ENCODE data around the gene SMIM36. TPM values are rescaled to one million over a fixed set of nuclear protein-coding genes. Genes with fewer than 3 reads are reported as not detected.

Gene SMIM36
- total RNA-seq, 2 experiments from 2014 or later: not detected

GRCh38 chr17:55444471-55445441 is 66.5 kb downstream of the SMIM36 start:
- H3K4me1 Mint-ChIP-seq: peaks cover 3% of the 10 kb centered on the region
- DNase-seq: no peak
- no peak overlapping the region for H3K4me3 Mint-ChIP-seq
- H3K36me3 Mint-ChIP-seq: no peaks in the 10 kb centered on the region
- peaks cover 5% of the 10 kb centered on the region for H3K27me3 Mint-ChIP-seq
- no peak for ATAC-seq
- H3K9me3 Mint-ChIP-seq (ENCODE audit: low read depth): no peaks in the 10 kb centered on the region
- CTCF ChIA-PET: no interaction called here
- H3K27ac Mint-ChIP-seq: no peak overlapping the region

DNA sequence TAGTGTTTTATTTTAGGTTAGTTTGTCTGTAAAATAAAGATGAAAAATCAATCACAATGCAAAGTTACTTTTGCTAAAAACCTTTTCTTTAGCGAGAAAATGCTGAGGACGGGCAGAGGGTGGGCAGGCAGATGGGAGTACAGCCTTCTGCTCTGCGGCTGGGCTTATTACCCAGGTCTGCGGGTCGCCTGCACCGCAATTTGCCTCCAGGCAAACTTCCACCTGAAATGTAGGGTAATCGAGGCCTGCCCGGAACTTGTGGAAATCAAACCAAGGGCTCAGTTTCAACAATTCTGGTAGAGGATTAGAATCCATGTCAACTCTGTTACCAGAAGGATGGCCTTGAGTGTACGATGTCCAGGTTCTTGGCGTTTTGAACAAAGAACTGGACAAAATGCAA is 67.3 kb downstream of the SMIM36 start:
- no peak overlapping the region for H3K4me3 Mint-ChIP-seq
- peaks cover 2% of the 10 kb centered on the region for H3K27me3 Mint-ChIP-seq
- H3K4me1 Mint-ChIP-seq: peaks cover 3% of the 10 kb centered on the region
- DNase-seq: no peak
- CTCF ChIA-PET: no interaction called here
- no peak for ATAC-seq
- H3K36me3 Mint-ChIP-seq: no peaks in the 10 kb centered on the region
- H3K9me3 Mint-ChIP-seq (ENCODE audit: low read depth): no peaks in the 10 kb centered on the region
- no peak overlapping the region for H3K27ac Mint-ChIP-seq

GRCh38 chr17:55442953-55443683 is 68.1 kb downstream of the SMIM36 start:
- Mint-ChIP-seq H3K4me1 (peaks cover 3% of the 10 kb centered on the region), H3K27me3 (peaks cover 2% of the 10 kb centered on the region), H3K9me3 (ENCODE audit: low read depth) (no peaks in the 10 kb centered on the region), H3K27ac (no peak overlapping the region), H3K36me3 (no peaks in the 10 kb centered on the region), H3K4me3 (no peak overlapping the region)
- no peak for ATAC-seq
- CTCF ChIA-PET: no interaction called here
- DNase-seq: no peak

GRCh38 chr17:55442462-55442861 is 68.8 kb downstream of the SMIM36 start:
- CTCF ChIA-PET: no interaction called here
- DNase-seq (no peak), ATAC-seq (no peak)
- Mint-ChIP-seq H3K36me3 (no peaks in the 10 kb centered on the region), H3K9me3 (ENCODE audit: low read depth) (no peaks in the 10 kb centered on the region), H3K27me3 (peaks cover 2% of the 10 kb centered on the region), H3K4me3 (no peak overlapping the region), H3K27ac (no peak overlapping the region), H3K4me1 (peaks cover 3% of the 10 kb centered on the region)

DNA sequence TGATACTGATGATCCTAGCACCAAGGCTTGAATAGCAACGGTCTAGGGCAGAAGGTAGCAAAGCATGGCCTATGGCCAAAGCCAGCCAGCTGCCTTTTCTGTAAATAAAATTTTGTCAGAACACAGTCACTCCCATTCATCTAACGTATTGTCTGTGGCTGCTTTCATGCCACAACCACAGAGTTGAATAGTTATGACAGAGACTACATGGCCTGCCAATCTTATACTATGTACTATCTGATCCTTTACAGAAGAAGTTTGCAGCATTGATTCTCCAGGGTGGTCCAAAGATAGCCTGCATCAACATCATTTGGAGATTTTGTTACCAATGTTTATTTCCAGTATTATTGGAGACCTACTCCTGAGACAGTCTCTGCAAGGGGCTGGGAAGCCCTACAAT is 69.7 kb downstream of the SMIM36 start:
- Mint-ChIP-seq H3K4me3 (no peak overlapping the region), H3K27ac (no peak overlapping the region), H3K36me3 (no peaks in the 10 kb centered on the region), H3K4me1 (peaks cover 10% of the 10 kb centered on the region), H3K27me3 (peaks cover 2% of the 10 kb centered on the region), H3K9me3 (ENCODE audit: low read depth) (no peaks in the 10 kb centered on the region)
- peak; percentile 23 for ATAC-seq
- DNase-seq: no peak
- CTCF ChIA-PET: no interaction called here

- CTCF ChIA-PET: no interaction called here
- Mint-ChIP-seq H3K9me3 (ENCODE audit: low read depth) (no peaks in the 10 kb centered on the region), H3K27me3 (peaks cover 7% of the 10 kb centered on the region), H3K27ac (no peak overlapping the region), H3K36me3 (no peaks in the 10 kb centered on the region), H3K4me3 (no peak overlapping the region), H3K4me1 (peaks cover 10% of the 10 kb centered on the region)
- no peak for ATAC-seq
- DNase-seq: no peak
Measured at GRCh38 chr17:55440391-55440790, 70.9 kb downstream of the SMIM36 start.

DNA sequence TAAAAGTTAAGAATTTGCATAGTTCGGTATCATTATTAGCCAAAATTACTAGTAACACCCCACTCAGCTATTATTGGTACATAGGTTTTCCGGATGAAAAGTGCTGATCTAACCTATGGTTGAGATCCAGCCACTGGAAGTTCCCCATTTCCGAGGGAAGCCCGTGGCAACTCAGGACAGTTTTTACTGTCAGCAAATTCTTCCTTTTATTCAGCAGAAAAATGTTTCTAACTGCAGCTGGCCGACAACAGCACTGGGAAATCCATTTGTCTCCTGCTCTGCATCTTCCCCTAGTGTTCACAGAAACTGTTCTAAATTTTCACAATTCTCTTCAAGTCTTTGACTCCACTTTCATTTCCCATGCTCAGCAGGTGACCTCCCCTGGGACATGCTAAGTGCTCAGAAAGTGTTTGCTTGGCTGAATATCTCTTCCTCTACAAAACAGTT is 74.1 kb downstream of the SMIM36 start:
- H3K4me1 Mint-ChIP-seq: peaks cover 27% of the 10 kb centered on the region
- no peak for DNase-seq
- H3K4me3 Mint-ChIP-seq: no peak overlapping the region
- H3K27me3 Mint-ChIP-seq: peaks cover 7% of the 10 kb centered on the region
- no peak for ATAC-seq
- H3K27ac Mint-ChIP-seq: no peak overlapping the region
- no peaks in the 10 kb centered on the region for H3K36me3 Mint-ChIP-seq
- H3K9me3 Mint-ChIP-seq (ENCODE audit: low read depth): no peaks in the 10 kb centered on the region
- CTCF ChIA-PET: interaction anchor here (1.1 kb wide), 1 partner anchor 15 kb away, joined by 3 read pairs; no protein-coding TSS in a partner anchor

GRCh38 chr17:55436224-55437158 is 74.8 kb downstream of the SMIM36 start:
- H3K9me3 Mint-ChIP-seq (ENCODE audit: low read depth): no peaks in the 10 kb centered on the region
- DNase-seq (no peak), ATAC-seq (no peak)
- CTCF ChIA-PET: interaction anchor here (1.1 kb wide), 1 partner anchor 14 kb away, joined by 3 read pairs; no protein-coding TSS in a partner anchor
- H3K27me3 Mint-ChIP-seq: peaks cover 7% of the 10 kb centered on the region
- peaks cover 28% of the 10 kb centered on the region for H3K4me1 Mint-ChIP-seq
- no peak overlapping the region for H3K27ac Mint-ChIP-seq
- no peaks in the 10 kb centered on the region for H3K36me3 Mint-ChIP-seq
- no peak overlapping the region for H3K4me3 Mint-ChIP-seq

DNA sequence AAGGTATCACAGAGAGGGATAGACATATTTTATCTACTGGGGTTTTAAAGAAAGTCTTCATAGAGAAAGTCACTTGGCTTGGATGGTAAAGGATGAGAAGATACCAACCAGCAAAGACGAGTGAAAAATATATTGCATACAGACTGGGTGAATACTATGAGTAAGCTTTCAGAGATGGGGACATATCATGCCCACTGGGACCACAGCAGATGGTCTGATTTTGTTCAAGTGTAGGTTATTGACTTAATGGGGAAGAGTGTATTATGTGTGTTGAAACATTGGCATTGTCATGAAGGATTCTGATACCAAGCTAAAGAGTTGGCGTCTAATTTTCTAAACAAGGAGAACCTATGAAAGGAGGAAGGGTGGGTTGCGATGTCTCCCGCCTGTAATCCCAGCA is 75.8 kb downstream of the SMIM36 start:
- no peaks in the 10 kb centered on the region for H3K9me3 Mint-ChIP-seq (ENCODE audit: low read depth)
- CTCF ChIA-PET: no interaction called here
- no peak overlapping the region for H3K27ac Mint-ChIP-seq
- H3K27me3 Mint-ChIP-seq: peaks cover 12% of the 10 kb centered on the region
- H3K36me3 Mint-ChIP-seq: no peaks in the 10 kb centered on the region
- no peak for DNase-seq
- H3K4me1 Mint-ChIP-seq: peaks cover 25% of the 10 kb centered on the region
- H3K4me3 Mint-ChIP-seq: no peak overlapping the region
- no peak for ATAC-seq

- H3K4me3 Mint-ChIP-seq: no peak overlapping the region
- DNase-seq: no peak
- H3K27me3 Mint-ChIP-seq: peaks cover 11% of the 10 kb centered on the region
- H3K9me3 Mint-ChIP-seq (ENCODE audit: low read depth): no peaks in the 10 kb centered on the region
- peaks cover 25% of the 10 kb centered on the region for H3K4me1 Mint-ChIP-seq
- H3K27ac Mint-ChIP-seq: no peak overlapping the region
- ATAC-seq: peak; percentile 42
- CTCF ChIA-PET: no interaction called here
- H3K36me3 Mint-ChIP-seq: no peaks in the 10 kb centered on the region
Measured at GRCh38 chr17:55434721-55435120, 76.5 kb downstream of the SMIM36 start.

DNA sequence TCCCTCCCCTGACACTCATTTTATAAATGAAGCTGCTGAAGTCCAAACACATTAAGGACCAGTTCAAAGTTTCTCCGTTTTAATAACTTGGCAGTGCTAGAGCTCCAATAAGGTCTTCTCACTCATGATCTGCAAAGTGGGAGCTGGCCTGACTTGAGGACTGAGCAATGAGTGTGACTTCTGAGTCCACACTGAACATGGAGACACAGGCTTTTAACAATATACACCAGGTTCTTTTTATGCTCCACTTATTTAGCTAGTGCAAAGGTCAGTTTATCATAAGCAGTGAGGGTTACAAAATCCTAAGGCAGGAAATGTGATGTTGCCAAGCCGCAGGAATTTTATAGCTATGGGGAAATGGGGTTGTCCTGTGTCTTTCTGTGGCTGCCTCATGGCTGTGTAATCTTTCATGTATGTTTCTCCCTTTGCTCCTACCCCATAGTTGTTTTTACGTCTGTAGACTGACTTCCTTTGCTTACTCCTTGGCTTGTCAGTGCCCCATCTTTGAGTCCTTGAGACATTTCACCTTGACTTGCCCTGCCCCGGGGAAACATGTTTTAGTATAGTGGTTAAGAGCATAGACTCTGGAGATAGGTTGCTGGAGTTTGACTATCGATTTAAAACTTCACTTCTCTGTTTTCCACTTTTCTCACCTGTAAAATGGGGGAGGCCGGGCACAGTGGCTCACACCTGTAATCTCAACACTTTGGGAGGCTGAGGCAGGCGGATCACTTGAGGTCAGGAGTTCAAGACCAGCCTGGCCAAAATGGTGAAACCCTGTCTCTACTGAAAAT is 77.4 kb downstream of the SMIM36 start:
- DNase-seq: no peak
- Mint-ChIP-seq H3K27me3 (peaks cover 11% of the 10 kb centered on the region), H3K27ac (no peak overlapping the region), H3K9me3 (ENCODE audit: low read depth) (no peaks in the 10 kb centered on the region), H3K4me3 (no peak overlapping the region), H3K4me1 (peaks cover 25% of the 10 kb centered on the region), H3K36me3 (no peaks in the 10 kb centered on the region)
- CTCF ChIA-PET: no interaction called here
- ATAC-seq: no peak

- DNase-seq (no peak), ATAC-seq (no peak)
- CTCF ChIA-PET: no interaction called here
- Mint-ChIP-seq H3K4me3 (no peak overlapping the region), H3K9me3 (ENCODE audit: low read depth) (no peaks in the 10 kb centered on the region), H3K36me3 (no peaks in the 10 kb centered on the region), H3K4me1 (peaks cover 25% of the 10 kb centered on the region), H3K27ac (no peak overlapping the region), H3K27me3 (peaks cover 12% of the 10 kb centered on the region)
Measured at GRCh38 chr17:55433029-55433628, 78.1 kb downstream of the SMIM36 start.
